ENCODE results near the gene MAN1A1.

Gene MAN1A1

DNA sequence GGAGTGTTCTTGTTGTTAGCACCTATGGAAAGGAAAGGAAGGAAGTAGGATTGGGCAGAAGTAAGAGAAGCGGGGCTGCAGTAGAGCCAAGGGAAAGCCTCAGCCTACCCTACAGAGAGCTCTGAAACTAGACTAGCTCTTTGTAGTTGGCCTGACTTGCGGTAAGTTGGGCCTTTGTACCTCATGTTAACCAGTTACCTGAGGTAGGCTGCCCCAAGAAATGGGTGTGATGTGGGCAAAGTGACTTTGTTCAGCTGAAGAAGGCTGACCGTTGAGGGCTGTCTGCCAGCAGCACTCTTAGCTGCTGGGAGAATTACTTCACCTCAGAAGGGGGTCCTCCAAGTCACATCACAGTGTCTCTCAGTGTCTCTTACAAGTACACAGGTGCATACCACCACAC is 216.2 kb downstream of the MAN1A1 start:
- DNase-seq = no peak

DNA sequence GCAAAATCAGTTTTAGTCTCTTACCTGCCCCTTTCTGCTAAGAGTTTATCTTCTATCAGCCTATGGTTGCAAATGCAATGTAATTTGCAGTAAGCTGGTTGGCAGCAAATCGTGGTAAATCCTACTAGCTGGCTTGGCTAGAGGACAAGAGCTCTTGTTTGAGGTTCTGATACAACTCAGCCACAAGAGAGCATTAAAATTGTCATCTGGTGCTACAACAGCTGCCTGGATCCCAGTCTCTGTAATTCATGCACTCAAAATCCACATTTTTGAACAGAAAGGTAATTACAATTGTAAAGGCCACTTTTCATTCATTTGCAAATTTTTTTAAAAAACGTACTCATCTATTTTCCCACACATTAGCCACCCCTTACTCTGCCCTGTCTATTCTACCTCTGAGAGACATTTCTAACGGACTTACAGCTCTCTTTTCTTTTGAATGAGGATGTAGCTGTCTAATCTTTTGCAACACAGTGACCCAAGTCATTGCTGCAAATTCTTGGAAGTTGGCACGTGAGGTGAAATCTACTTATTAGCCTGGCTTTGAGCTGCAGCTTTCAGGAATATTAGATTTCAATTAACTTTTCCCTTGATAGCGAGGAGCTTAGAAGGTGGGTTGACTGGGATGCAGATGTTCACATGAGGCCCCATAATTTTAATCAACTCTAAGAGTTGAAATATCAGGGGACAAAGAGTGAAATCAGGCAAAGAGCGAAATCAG is 217.1 kb downstream of the MAN1A1 start:
- no peak for DNase-seq

DNA sequence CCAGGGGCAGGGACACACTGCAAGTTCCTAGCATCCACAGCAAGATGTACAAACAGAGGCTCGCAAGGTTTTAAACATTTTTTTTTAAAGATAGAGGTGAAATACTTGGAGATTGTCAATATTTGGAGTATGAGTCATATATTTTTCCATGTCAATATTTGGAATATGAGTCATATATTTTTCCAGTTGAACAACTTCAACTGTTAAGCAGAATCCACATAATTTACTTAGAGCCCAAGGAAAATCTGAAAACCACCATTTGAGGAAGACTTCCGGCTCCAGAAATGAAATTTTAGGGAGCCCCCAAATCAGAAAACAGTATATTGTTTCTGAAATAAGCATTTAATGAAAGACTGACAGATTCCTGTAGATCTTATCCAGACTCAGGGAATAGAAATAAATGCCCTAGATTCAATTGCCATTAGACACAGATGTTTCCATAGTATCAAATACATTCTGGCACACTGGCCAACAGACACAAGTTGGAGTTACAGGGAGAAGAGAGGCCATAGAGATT is 219.5 kb downstream of the MAN1A1 start:
- DNase-seq = no peak

DNA sequence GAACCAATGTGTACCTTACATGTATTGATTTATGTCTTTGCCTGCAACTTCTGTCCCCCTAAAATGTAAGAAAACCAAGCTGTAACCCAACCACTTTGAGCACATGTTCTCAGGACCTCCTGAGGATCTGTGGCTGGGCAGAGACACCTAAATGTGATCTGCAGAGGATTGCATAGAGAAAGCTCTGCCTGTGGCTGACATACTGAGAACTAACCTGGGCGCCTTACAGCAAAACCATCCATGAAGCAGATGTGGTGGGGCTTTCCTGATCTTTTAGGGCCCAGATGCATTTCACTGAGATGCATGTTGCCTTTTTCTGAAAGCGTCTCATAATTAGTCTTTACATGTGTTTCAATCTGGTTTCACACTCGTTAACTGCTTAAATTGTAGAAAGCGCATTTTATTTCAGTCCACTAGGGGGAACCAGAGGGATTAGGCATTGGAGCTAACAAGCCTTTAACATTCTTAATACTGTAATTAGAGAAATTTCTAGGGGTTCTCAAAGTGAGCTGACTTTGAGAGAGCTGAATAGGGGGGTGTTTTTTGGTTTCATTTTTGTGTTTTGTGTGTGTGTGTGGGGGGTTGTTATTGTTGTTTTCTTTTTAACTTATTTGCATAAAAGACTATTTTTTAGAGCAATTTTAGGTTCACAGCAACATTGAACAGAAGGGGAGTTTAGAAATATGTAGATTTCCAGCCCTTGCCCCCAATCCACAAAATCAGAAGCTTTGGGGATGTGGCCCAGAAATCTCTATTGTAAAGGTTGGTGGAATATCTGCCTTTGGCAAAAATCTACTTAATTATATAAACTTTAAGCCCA is 220.2 kb downstream of the MAN1A1 start:
- DNase-seq = no peak

DNA sequence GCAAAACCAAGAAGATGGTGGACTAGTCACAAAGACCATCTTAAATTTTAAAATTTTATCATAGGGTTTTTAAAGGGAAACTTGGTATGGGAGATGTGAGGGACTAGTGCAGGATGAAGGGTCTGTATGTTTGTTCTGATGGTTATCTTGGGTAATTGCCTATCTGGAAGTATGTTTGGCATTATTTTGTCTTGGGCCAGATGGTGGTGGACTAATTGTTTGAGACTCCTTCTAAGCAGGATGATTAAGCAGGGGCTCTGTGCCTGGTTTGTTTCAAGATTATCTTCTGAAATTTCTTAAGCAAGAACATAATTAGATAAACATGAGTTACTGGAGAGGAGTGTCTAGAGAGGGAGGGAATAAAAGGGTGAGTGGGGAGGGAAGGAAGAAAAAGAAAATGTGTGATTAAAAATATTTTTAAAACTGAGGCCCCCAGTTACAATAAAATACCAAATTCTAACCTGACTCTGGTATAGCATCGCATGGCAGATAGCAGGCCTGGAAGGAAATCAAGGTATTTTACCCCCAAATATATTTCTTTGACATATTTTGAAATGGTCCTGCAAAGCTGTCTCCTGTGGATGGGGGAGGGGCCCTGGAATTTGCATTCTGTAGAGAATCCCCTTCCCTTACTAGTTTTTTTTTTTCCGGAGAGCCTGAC is 221.2 kb downstream of the MAN1A1 start:
- DNase-seq = no peak

DNA sequence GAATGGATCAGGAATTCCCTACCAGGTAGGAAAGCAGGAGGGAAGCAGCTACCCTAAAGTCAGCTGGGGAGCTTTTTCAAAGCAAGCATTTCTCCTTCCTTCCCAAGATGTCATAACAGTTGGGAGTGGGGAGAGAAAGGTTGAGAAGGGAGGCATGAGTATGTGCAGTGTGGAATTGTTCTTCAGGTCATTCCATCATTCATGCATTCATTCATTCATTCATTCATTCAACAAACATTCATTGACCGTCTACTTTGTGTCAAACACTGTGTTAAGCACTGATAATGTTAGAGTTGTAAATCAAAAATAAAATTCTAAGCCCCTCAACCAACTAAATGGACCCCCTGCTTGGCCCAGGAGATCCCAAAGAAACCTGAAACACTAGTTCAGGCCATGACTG is 221.9 kb downstream of the MAN1A1 start:
- no peak for DNase-seq
